HCT116 (cell line): ENCODE measurements around the gene HYOU1. TPM values are rescaled to one million over a fixed set of nuclear protein-coding genes. Genes with fewer than 3 reads are reported as not detected.

Experiments
- ATAC-seq: fragments of 200-7000 bp; cut with Tn5 transposase; 2 replicates; pipeline ENCODE4 v1.9.1; 2020; ENCODE audit warnings: mild to moderate bottlenecking, moderate library complexity
- BruUV-seq: library from RNA; stranded (reverse); fragments of 400-500 nt; replicated peaks from 2 replicates; lab custom pipeline; 2021; lab: Mats Ljungman, UMichigan
- CTCF ChIA-PET: fragments of 300-600 bp; sonication (Branson Sonifier 250); formaldehyde crosslinking; loops from one replicate; lab custom pipeline; 2021; ENCODE audit warnings: antibody characterized with exemption; lab: Charles Lee
- POLR2A ChIA-PET: fragments of 300-600, 350-600 bp; sonication (Branson Sonifier 250); formaldehyde crosslinking; loops from one replicate; lab custom pipeline; 2021; ENCODE audit warnings: antibody characterized with exemption; lab: Charles Lee
- RAD21 ChIA-PET, 2 experiments: fragments of 300-600 bp; sonication (Branson Sonifier 250); formaldehyde crosslinking; loops; one replicate each; lab custom pipeline; 2023; ENCODE audit warnings: low total read pairs in 2 of 2; ENCODE audit not compliant: uncharacterized antibody in 2 of 2, unreplicated experiment in 2 of 2, low non-redundant PET in 1 of 2; lab: Charles Lee
- DNase-seq: peaks from one replicate; pipeline ENCODE4 v3.0.0-alpha.2; 2010; ENCODE audit warnings: low read depth, low spot score
- H2AFZ ChIP-seq: fragments of 200-600 bp; shearing (Covaris generic), sonication (generic); 2 replicates; pipeline ENCODE4 v1.6.1; 2017; ENCODE audit warnings: low read depth, mixed run types, mixed read lengths, antibody characterized with exemption, low read length; ENCODE audit not compliant: poor library complexity, severe bottlenecking
- H3K27ac ChIP-seq: 2 replicates; pipeline ENCODE4 v1.5.1; 2012; ENCODE audit warnings: low read depth, low read length
- H3K27me3 ChIP-seq: fragments of 200-600 bp; sonication (generic); 2 replicates; pipeline ENCODE4 v1.6.1; 2016; ENCODE audit warnings: mixed run types, low read length, mixed read lengths; ENCODE audit not compliant: insufficient read depth
- H3K36me3 ChIP-seq, 2 experiments: fragments of 200-500 bp in 1 of 2; fragments of 200-600 bp in 1 of 2; sonication (Bioruptor generic) in 1 of 2; sonication (generic) in 1 of 2; 2 replicates each; pipeline versions ENCODE4 v1.5.1 to v1.6.1; 2014 to 2016; ENCODE audit warnings: low read length in 2 of 2, inconsistent platforms in 1 of 2, mixed read lengths in 1 of 2, mixed run types in 1 of 2; ENCODE audit not compliant: insufficient read depth in 2 of 2, control insufficient read depth in 1 of 2
- H3K4me1 ChIP-seq, 2 experiments: fragments of 200-600 bp in 1 of 2; sonication (generic) in 1 of 2; 2 replicates each; pipeline versions ENCODE4 v1.5.1 to v1.6.1; 2012 to 2017; ENCODE audit warnings: low read length in 2 of 2, inconsistent platforms in 1 of 2, mild to moderate bottlenecking in 1 of 2, mixed read lengths in 1 of 2, mixed run types in 1 of 2, moderate library complexity in 1 of 2; ENCODE audit not compliant: insufficient read depth in 2 of 2, control insufficient read depth in 1 of 2
- H3K4me2 ChIP-seq: fragments of 200-600 bp; sonication (generic); 2 replicates; pipeline ENCODE4 v1.6.1; 2017; ENCODE audit warnings: mixed run types, low read length, mixed read lengths
- H3K4me3 ChIP-seq, 2 experiments: fragments of 200-600 bp in 1 of 2; sonication (generic) in 1 of 2; replicated peaks in 1 of 2; 2 replicates each; pipeline ENCODE4 v1.5.1; 2011 to 2016; ENCODE audit warnings: low read length in 2 of 2, control low read depth in 1 of 2, low read depth in 1 of 2, mild to moderate bottlenecking in 1 of 2, mixed read lengths in 1 of 2, mixed run types in 1 of 2
- H3K79me2 ChIP-seq: fragments of 200-600 bp; sonication (generic); 2 replicates; pipeline ENCODE4 v1.6.1; 2017; ENCODE audit warnings: mild to moderate bottlenecking, mixed run types, low read length, moderate library complexity, mixed read lengths; ENCODE audit not compliant: insufficient read depth
- H3K9ac ChIP-seq: fragments of 200-600 bp; sonication (generic); 2 replicates; pipeline ENCODE4 v1.6.1; 2016; ENCODE audit warnings: low read length, mixed read lengths
- H3K9me2 ChIP-seq: fragments of 200-600 bp; sonication (generic), shearing (Covaris generic); 2 replicates; pipeline ENCODE4 v1.6.1; 2017; ENCODE audit warnings: mixed run types, mild to moderate bottlenecking, moderate library complexity; ENCODE audit not compliant: insufficient read depth
- H3K9me3 ChIP-seq, 2 experiments: fragments of 200-500 bp in 1 of 2; fragments of 200-600 bp in 1 of 2; sonication (Bioruptor generic) in 1 of 2; sonication (generic) in 1 of 2; 2 replicates each; pipeline ENCODE4 v1.6.1; 2014 to 2017; ENCODE audit warnings: low read length in 2 of 2, mixed read lengths in 2 of 2, inconsistent platforms in 1 of 2, low read depth in 1 of 2, mild to moderate bottlenecking in 1 of 2, mixed run types in 1 of 2, moderate library complexity in 1 of 2; ENCODE audit not compliant: control insufficient read depth in 1 of 2, insufficient read depth in 1 of 2
- H4K20me1 ChIP-seq: fragments of 200-600 bp; sonication (generic), shearing (Covaris generic); 2 replicates; pipeline ENCODE4 v1.6.1; 2017; ENCODE audit warnings: mixed run types, mild to moderate bottlenecking, moderate library complexity; ENCODE audit not compliant: insufficient read depth
- CTCF ChIP-seq, 3 experiments: fragments of 200-600 bp in 1 of 3; sonication (generic) in 1 of 3; IDR thresholded peaks in 2 of 3; conservative IDR thresholded peaks in 1 of 3; 2 replicates each; pipeline ENCODE4 v1.5.1; 2012 to 2017; ENCODE audit warnings: low read depth in 2 of 3, low read length in 2 of 3, antibody characterized with exemption in 1 of 3, borderline replicate concordance in 1 of 3, control low read depth in 1 of 3, mild to moderate bottlenecking in 1 of 3, mixed read lengths in 1 of 3, mixed run types in 1 of 3, moderate library complexity in 1 of 3; ENCODE audit not compliant: insufficient read depth in 1 of 3
- ELF1 ChIP-seq: IDR thresholded peaks from 2 replicates; pipeline ENCODE4 v1.6.1; 2012; ENCODE audit warnings: low read depth, borderline replicate concordance
- EZH2phosphoT487 ChIP-seq: fragments of 200-600 bp; IDR thresholded peaks from 2 replicates; pipeline ENCODE4 v1.6.1; 2018; ENCODE audit warnings: antibody characterized with exemption, borderline replicate concordance
- MAX ChIP-seq: IDR thresholded peaks from 2 replicates; pipeline ENCODE4 v1.6.1; 2012
- intact Hi-C: fragments of 100-400 bp; cut with micrococcal nuclease; formaldehyde crosslinking; loops from 2 replicates; pipeline ENCODE4 v1.10.0; 2022
- microRNA-seq: library from miRNA; unstranded; fragments of <30 nt; microRNA quantifications from one replicate; pipeline ENCODE4, GENCODE V29; 2016; ENCODE audit warnings: borderline number of aligned reads
- total RNA-seq: library from RNA; stranded (reverse); gene quantifications from one replicate; pipeline ENCODE4 v1.2.1, GENCODE V29; 2021; ENCODE audit not compliant: unreplicated experiment

The HYOU1 gene
- total RNA-seq, 1 experiment from 2014 or later = 181 TPM

GRCh38 chr11:118996926-118997626, 59.9 kb downstream of the HYOU1 start:
- RAD21 ChIA-PET = interaction anchor here in 1 of 2 experiments (0.5 kb wide), 1 partner anchor 8 kb away, joined by 3 read pairs; no protein-coding TSS in a partner anchor
- Histone ChIP-seq H3K4me3 (peak overlapping the region; percentile 90), H3K27ac (peak overlapping the region; percentile 96), H3K9me2 (no peaks in the 10 kb centered on the region), H3K4me1 (peaks cover 15 to 46% of the 10 kb centered on the region in 2 experiments), H3K4me2 (peak overlapping the region; percentile 97), H3K9ac (peak overlapping the region; percentile 90), H4K20me1 (no peaks in the 10 kb centered on the region), H3K79me2 (peaks cover 61% of the 10 kb centered on the region), H3K27me3 (no peaks in the 10 kb centered on the region), H3K9me3 (no peaks in the 10 kb centered on the region), H3K36me3 (peaks cover 7 to 22% of the 10 kb centered on the region in 2 experiments; a peak in 3 of 4 replicates), H2AFZ (no peak overlapping the region)
- POLR2A ChIA-PET = no interaction called here
- BruUV-seq = TSS peak; percentile 69
- ATAC-seq (peak; percentile 15), DNase-seq (no peak)
- intact Hi-C loops = no loop called here
- CTCF ChIA-PET = interaction anchor here (0.6 to 1.0 kb wide), 2 partner anchors 41 to 88 kb away, joined by 3 read pairs; partner anchors contain the start of gene UPK2
- TF ChIP-seq MAX (no peak), ELF1 (no peak), CTCF (IDR thresholded peaks at IDR 0.05 in 2 of 3, conservative IDR thresholded peaks at IDR 0.05 in 1 of 3; ENCODE audit: borderline replicate concordance in 1 of 3, insufficient read depth in 1 of 3, low read depth in 2 of 3, low read length in 2 of 3) (peak in 2 of 3 experiments; percentile 49 to 52; a peak in 4 of 6 replicates), EZH2phosphoT487 (no peak)

Small RNA genes lying within 50 kb of the gene (microRNA-seq; reads per million reads assigned to microRNA genes)
- not detected for gene MIR3656

Other genes starting within 250 kb of the HYOU1 start
- not detected for gene CXCR5, start 173.3 kb downstream of the HYOU1 start, total RNA-seq
- 120 TPM for gene BCL9L, start 131.3 kb downstream of the HYOU1 start, total RNA-seq
- 0.42 TPM for gene UPK2, start 100.9 kb downstream of the HYOU1 start, total RNA-seq
- gene FOXR1, start 85.4 kb downstream of the HYOU1 start, total RNA-seq = not detected
- 28.9 TPM for gene CENATAC, start 59.1 kb downstream of the HYOU1 start, total RNA-seq
- 1,404 TPM for gene RPS25, start 38.9 kb downstream of the HYOU1 start, total RNA-seq
- gene TRAPPC4, start 38.4 kb downstream of the HYOU1 start, total RNA-seq = 61.6 TPM
- 49.8 TPM for gene SLC37A4, start 26.3 kb downstream of the HYOU1 start, total RNA-seq
- gene VPS11, start 10.6 kb upstream of the HYOU1 start, total RNA-seq = 20.4 TPM
- 69.0 TPM for gene HMBS, start 27.7 kb upstream of the HYOU1 start, total RNA-seq
- gene DPAGT1, start 44.6 kb upstream of the HYOU1 start, total RNA-seq = 45.1 TPM
- 12.4 TPM for gene C2CD2L, start 50.1 kb upstream of the HYOU1 start, total RNA-seq
- gene HINFP, start 64.4 kb upstream of the HYOU1 start, total RNA-seq = 38.1 TPM
- gene ABCG4, start 91.8 kb upstream of the HYOU1 start, total RNA-seq = 1.9 TPM
- 21.4 TPM for gene NLRX1, start 111.5 kb upstream of the HYOU1 start, total RNA-seq
- gene NHERF4, start 128.3 kb upstream of the HYOU1 start, total RNA-seq = 0.30 TPM
- 31.1 TPM for gene CBL, start 149.1 kb upstream of the HYOU1 start, total RNA-seq